Measurements from ENCODE around the gene GCC1.

GRCh38 chr7:127594490-127594889 lies 9.1 kb upstream of the GCC1 start:
- TF ChIP-seq CTCF (IDR thresholded peaks at IDR 0.05) (no peak), POLR2A (IDR thresholded peaks at IDR 0.05) (no peak)

Measured in body of pancreas (tissue), 4 donors.